ENCODE measurements around the gene ATAD3A.

The ATAD3A gene

DNA sequence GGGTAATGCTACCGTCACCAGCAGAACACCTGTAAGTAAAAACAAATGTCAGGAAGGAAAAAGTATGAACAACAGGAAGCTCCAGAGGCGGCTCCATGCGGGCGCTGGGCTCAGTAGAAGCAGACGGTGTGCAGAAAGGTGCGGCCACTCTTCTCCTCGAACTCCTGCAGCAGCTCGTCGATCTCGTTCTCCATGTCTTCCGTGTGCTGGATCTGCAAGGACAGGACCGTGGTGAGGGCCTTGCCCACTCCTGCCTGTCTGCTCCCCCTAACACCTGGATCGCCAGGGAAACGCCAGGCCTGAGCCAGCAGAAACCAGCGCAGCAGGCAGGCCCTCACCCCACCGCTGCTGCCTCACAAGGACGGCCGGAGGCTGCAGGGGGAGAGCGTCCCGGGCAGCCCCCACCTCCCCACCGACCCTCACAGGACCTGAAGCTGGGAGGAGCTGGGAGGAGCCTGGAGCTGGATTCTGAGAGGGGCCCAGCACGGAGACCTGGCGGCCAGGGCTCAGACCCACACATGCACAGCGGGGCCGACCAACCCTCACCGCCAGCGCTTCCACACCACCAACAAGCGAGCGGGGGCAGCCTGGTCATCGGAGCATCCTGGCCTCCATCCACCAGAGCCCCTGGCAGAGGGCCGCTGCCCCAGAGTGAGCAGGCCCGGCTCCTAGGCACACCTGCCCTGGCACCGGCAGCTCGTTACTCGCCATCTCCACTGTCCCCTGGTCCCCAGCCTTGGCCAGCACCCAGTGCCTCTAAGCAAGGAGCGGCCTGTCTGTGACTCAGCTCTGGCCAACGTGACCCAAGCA lies 30.2 kb downstream of the ATAD3A start:
- DNase-seq (ENCODE audit: extremely low read depth, low read depth): no peak
- TF ChIP-seq, protein P1, sequence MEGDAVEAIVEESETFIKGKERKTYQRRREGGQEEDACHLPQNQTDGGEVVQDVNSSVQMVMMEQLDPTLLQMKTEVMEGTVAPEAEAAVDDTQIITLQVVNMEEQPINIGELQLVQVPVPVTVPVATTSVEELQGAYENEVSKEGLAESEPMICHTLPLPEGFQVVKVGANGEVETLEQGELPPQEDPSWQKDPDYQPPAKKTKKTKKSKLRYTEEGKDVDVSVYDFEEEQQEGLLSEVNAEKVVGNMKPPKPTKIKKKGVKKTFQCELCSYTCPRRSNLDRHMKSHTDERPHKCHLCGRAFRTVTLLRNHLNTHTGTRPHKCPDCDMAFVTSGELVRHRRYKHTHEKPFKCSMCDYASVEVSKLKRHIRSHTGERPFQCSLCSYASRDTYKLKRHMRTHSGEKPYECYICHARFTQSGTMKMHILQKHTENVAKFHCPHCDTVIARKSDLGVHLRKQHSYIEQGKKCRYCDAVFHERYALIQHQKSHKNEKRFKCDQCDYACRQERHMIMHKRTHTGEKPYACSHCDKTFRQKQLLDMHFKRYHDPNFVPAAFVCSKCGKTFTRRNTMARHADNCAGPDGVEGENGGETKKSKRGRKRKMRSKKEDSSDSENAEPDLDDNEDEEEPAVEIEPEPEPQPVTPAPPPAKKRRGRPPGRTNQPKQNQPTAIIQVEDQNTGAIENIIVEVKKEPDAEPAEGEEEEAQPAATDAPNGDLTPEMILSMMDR (IDR thresholded peaks at IDR 0.05; ENCODE audit: low read depth, low read length): no peak

DNA sequence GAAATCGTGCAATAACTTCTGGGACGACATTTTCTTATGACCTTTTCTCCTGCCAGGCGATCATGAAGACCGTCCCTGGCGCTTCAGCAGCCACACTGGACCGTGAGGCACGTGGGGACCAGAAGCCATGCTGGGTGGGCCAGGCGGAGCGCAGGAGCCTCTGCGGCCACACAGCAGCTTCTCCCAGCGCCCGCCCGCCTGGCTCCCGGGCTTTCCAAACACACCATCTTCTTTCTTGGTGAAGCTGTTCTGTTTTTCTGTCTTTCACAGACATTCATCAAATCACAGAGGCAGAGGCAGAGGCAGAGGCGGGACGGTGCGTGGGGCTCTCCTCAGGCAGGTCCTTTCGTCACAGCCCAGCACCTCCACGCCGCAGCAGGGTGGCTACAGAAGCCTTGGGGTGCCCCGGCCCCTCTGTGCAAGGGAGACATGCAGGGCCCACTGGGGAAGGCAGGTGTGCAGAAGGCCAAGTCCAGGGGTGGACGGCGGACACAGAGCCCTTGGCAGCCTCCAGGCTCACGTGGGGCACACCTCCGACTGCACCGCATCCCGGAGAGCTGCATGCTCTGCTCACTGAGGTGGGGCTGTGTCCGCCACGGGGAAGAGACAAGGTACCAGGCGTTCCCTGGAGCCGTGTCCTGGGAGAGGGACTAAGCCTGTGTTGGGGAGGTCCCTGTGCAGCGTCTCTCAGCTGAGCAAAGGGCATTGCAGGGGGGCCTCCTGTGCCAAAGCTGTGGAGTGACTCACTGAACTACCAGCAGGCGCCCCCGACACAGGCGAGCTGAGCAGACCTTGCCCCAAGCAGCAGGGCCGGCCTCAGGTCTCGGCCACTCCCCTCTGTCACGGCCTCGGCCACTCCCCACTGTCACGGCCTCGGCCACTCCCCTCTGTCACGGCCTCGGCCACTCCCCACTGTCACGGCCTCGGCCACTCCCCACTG lies 31.1 kb downstream of the ATAD3A start:
- DNase-seq (ENCODE audit: extremely low read depth, low read depth): no peak
- TF ChIP-seq, protein P1 (IDR thresholded peaks at IDR 0.05; ENCODE audit: low read depth, low read length): no peak

DNA sequence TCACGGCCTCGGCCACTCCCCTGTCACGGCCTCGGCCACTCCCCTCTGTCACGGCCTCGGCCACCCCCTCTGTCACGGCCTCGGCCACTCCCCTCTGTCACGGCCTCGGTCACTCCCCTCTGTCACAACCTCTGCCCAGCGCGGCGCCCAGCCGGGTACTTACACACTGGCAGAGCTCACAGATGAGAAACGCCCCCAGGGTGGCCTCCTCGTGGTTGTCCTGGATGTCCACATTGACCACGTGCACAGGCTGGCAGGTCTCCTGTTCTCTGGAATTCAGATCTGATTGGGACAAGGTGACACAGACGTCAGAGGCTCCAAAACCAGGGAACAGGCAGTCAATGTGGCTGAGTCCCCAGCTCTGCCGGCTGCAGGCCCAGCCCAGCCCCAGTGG lies 31.7 kb downstream of the ATAD3A start:
- TF ChIP-seq, protein P1 (IDR thresholded peaks at IDR 0.05; ENCODE audit: low read depth, low read length): no peak
- DNase-seq (ENCODE audit: extremely low read depth, low read depth): no peak

DNA sequence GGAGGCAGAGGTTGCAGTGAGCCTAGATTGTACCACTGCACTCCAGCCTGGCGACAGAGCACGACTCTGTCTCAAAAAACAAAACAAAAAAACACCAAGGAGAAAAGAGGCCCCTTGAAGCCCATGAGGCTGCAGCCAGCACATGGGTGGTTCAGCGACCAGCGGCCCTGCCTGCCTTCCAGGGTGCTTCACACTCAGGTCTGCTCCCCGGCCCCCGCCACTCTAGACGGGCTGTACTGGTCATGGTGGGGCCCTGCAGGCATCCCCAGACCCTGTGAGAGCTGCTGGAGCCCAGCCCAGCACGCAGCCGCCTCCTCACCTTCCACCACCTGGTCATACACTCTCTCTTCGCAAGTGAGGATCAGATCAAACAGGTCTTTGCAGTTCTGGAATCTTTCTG lies 32.6 kb downstream of the ATAD3A start:
- DNase-seq (ENCODE audit: extremely low read depth, low read depth): no peak

DNA sequence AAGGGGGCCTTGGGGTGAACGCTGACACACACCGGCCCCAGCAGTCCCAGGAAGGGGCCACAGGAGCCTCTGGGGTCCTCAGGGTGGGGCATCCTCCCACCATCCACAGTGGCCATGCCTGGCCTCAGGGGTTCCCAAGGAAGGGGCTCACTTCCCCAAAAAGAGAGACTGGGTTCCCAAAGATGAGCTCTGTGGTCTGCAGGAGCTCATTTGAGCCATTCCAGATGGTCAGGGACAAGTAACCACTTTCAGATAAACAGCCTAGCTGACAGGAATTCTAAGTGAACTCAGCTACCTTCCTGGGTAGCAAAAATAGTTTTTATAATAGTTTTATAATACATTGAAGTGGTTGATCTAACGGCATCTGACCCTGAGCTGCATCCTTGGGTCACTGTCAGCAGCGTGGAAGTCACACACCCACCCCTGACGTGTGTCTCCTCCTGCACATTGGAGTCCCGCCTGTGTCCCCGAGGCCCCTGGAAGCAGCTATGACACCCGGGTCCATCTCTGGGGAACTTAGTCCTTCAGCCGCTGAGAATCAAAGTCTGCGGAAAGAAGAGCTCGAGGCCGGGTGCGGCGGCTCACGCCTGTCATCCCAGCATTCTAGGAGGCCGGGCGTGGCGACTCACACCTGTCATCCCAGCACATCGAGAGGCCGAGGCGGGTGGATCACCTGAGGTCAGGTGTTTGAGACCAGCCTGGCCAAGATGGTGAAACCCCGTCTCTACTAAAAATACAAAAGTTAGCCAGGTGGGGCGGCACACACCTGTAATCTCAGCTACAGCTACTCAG lies 34.2 kb downstream of the ATAD3A start:
- TF ChIP-seq, protein P1 (IDR thresholded peaks at IDR 0.05; ENCODE audit: low read depth, low read length): no peak

More for the DNA sequence above, 32.6 kb downstream of the ATAD3A start:
- TF ChIP-seq, protein P1 (IDR thresholded peaks at IDR 0.05; ENCODE audit: low read depth, low read length): no peak

DNA sequence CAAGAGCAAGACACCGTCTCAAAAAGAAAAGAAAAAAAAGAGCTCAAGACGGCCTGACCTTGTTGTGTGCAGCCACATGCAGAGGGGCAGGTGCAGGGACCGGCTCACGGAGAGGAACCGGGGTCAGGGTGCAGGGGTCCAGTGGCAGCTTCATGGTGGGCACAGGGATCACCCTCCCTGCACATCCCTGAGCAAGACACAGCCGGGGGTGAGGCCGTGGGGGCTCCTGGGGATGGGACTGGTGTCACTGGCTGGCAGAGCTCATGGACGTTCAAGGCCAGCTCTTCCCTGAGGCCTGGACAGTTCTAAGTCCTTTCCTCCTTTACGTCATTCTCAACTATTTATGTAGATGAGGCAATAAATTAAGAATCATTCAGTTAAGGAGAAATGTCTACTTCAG lies 35.0 kb downstream of the ATAD3A start:
- DNase-seq (ENCODE audit: extremely low read depth, low read depth): no peak

More for the DNA sequence above, 34.2 kb downstream of the ATAD3A start:
- DNase-seq (ENCODE audit: extremely low read depth, low read depth): no peak

More for the DNA sequence above, 35.0 kb downstream of the ATAD3A start:
- TF ChIP-seq, protein P1 (IDR thresholded peaks at IDR 0.05; ENCODE audit: low read depth, low read length): no peak

Data from AG09319 (cell line).